Uterus (tissue), 4 donors: ENCODE data around the gene DEFB131B. TPM values are rescaled to one million over a fixed set of nuclear protein-coding genes. Genes with fewer than 3 reads are reported as not detected.

Source experiments
- DNase-seq, 2 donors: peaks; one replicate each; pipeline ENCODE4 v3.0.0-alpha.2; 2019 to 2020
- H3K27ac ChIP-seq, 2 donors: fragments of 200-600 bp; sonication (generic); 1 replicate in 1 of 2; 2 replicates in 1 of 2; pipeline ENCODE4 v1.5.1; 2016 to 2018
- H3K27me3 ChIP-seq, 2 donors: fragments of 200-600 bp; sonication (generic); one replicate each; pipeline ENCODE4 v1.5.1; 2018 to 2019; ENCODE audit warnings: control low read depth in 1 of 2
- H3K36me3 ChIP-seq, 2 donors: fragments of 200-600 bp; sonication (generic); one replicate each; pipeline ENCODE4 v1.5.1; 2019; ENCODE audit warnings: control low read depth in 1 of 2
- H3K4me1 ChIP-seq, 2 donors: fragments of 200-600 bp; sonication (generic); one replicate each; pipeline ENCODE4 v1.5.1; 2018 to 2019; ENCODE audit warnings: control low read depth in 1 of 2
- H3K4me3 ChIP-seq, 2 donors: fragments of 200-600 bp; sonication (generic); 1 replicate in 1 of 2; 2 replicates in 1 of 2; pipeline ENCODE4 v1.5.1; 2018 to 2019; ENCODE audit warnings: mild to moderate bottlenecking in 1 of 2
- H3K9me3 ChIP-seq, 2 donors: fragments of 200-600 bp; sonication (generic); one replicate each; pipeline ENCODE4 v1.5.1; 2019; ENCODE audit warnings: control low read depth in 1 of 2
- POLR2A ChIP-seq, 2 donors: fragments of 450-650 bp; IDR thresholded peaks; one replicate each; pipeline ENCODE4 v1.6.1; 2016; ENCODE audit warnings: antibody characterized with exemption in 2 of 2, mild to moderate bottlenecking in 1 of 2, moderate library complexity in 1 of 2
- intact Hi-C: fragments of 100-400 bp; cut with DNase I; formaldehyde crosslinking; loops from one replicate; pipeline ENCODE4 v1.15.1; 2023; ENCODE audit warnings: low total_unique reads
- total RNA-seq, 4 donors: library from RNA; depleted of rRNA in 3 of 4; stranded (reverse); fragments of >200 nt in 3 of 4; gene quantifications; one replicate each; pipeline versions ENCODE4 v1.1.0 to v1.2.4, GENCODE V29; 2014 to 2023
- TF ChIP-seq, protein P1 (sequence below), 4 experiments: fragments of 200-600 bp in 2 of 4; fragments of 450-650 bp in 2 of 4; sonication (generic) in 2 of 4; IDR thresholded peaks; one replicate each; pipeline ENCODE4 v1.5.1; 2016 to 2019; ENCODE audit warnings: antibody characterized with exemption in 4 of 4, mild to moderate bottlenecking in 2 of 4, moderate library complexity in 1 of 4
- donor health status: DM: yes; HTN: yes; CAD: no.

DEFB131B gene
- total RNA-seq, 4 donors from 2014 or later: not detected

GRCh38 chr11:71913756-71914526 is 35.7 kb downstream of the DEFB131B start:
- DNase-seq: no peak
- Histone ChIP-seq H3K36me3 (no peaks in the 10 kb centered on the region), H3K27ac (no peak overlapping the region), H3K4me1 (no peaks in the 10 kb centered on the region), H3K9me3 (no peaks in the 10 kb centered on the region), H3K27me3 (no peaks in the 10 kb centered on the region), H3K4me3 (no peak overlapping the region)
- TF ChIP-seq, protein P1, sequence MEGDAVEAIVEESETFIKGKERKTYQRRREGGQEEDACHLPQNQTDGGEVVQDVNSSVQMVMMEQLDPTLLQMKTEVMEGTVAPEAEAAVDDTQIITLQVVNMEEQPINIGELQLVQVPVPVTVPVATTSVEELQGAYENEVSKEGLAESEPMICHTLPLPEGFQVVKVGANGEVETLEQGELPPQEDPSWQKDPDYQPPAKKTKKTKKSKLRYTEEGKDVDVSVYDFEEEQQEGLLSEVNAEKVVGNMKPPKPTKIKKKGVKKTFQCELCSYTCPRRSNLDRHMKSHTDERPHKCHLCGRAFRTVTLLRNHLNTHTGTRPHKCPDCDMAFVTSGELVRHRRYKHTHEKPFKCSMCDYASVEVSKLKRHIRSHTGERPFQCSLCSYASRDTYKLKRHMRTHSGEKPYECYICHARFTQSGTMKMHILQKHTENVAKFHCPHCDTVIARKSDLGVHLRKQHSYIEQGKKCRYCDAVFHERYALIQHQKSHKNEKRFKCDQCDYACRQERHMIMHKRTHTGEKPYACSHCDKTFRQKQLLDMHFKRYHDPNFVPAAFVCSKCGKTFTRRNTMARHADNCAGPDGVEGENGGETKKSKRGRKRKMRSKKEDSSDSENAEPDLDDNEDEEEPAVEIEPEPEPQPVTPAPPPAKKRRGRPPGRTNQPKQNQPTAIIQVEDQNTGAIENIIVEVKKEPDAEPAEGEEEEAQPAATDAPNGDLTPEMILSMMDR (IDR thresholded peaks at IDR 0.05): no peak
- no peak for TF ChIP-seq POLR2A (IDR thresholded peaks at IDR 0.05)
- intact Hi-C loops: no loop called here

- Histone ChIP-seq H3K27me3 (no peaks in the 10 kb centered on the region), H3K27ac (no peak overlapping the region), H3K4me1 (no peaks in the 10 kb centered on the region), H3K4me3 (no peak overlapping the region), H3K36me3 (no peaks in the 10 kb centered on the region), H3K9me3 (no peaks in the 10 kb centered on the region)
- TF ChIP-seq, protein P1 (IDR thresholded peaks at IDR 0.05): no peak
- no peak for TF ChIP-seq POLR2A (IDR thresholded peaks at IDR 0.05)
- DNase-seq: no peak
- intact Hi-C loops: no loop called here
These were observed 36.5 kb downstream of the DEFB131B start for GRCh38 chr11:71914617-71915189.

- H3K9me3 ChIP-seq: no peaks in the 10 kb centered on the region
- intact Hi-C loops: no loop called here
- H3K27me3 ChIP-seq: no peaks in the 10 kb centered on the region
- H3K4me3 ChIP-seq: no peak overlapping the region
- no peak for DNase-seq
- no peaks in the 10 kb centered on the region for H3K4me1 ChIP-seq
- no peaks in the 10 kb centered on the region for H3K36me3 ChIP-seq
- TF ChIP-seq, protein P1 (IDR thresholded peaks at IDR 0.05): no peak
- no peak for TF ChIP-seq POLR2A (IDR thresholded peaks at IDR 0.05)
- no peak overlapping the region for H3K27ac ChIP-seq
These were observed 39.4 kb downstream of the DEFB131B start for GRCh38 chr11:71917646-71918140.

- Histone ChIP-seq H3K4me3 (peak within 1 kb of the TSS; percentile 73 to 94), H3K27ac (peak within 1 kb of the TSS; percentile 88 to 91), H3K36me3 (no peaks in the 10 kb centered on the region), H3K27me3 (no peaks in the 10 kb centered on the region), H3K4me1 (peaks cover 3 to 8% of the 10 kb centered on the region in 2 donors), H3K9me3 (no peaks in the 10 kb centered on the region)
- DNase-seq: peak; percentile 58 to 80
- intact Hi-C loops: no loop called here
- no peak for TF ChIP-seq POLR2A (IDR thresholded peaks at IDR 0.05)
- TF ChIP-seq, protein P1 (IDR thresholded peaks at IDR 0.05): no peak
These were observed 49.8 kb downstream of the DEFB131B start, which contains the start of gene XNDC1N for GRCh38 chr11:71927820-71928736. TSS of gene XNDC1N (minus strand) at chr11:71928594. CDS start at chr11:71923353, 5,241 bp downstream.
